Right cardiac atrium (tissue), 5 donors: Measurements from ENCODE around the gene TRABD2B. TPM values are rescaled to one million over a fixed set of nuclear protein-coding genes. Genes with fewer than 3 reads are reported as not detected.

Experiments used
- ATAC-seq, 2 donors: fragments of 200-7000 bp; cut with Tn5 transposase; one replicate each; pipeline versions ENCODE4 v1.8.0 to v1.9.1; 2020; ENCODE audit warnings: moderate library complexity in 2 of 2, mild to moderate bottlenecking in 1 of 2
- DNase-seq, 3 donors: peaks; one replicate each; pipeline ENCODE4 v3.0.0-alpha.2; 2020
- H3K27ac ChIP-seq: one replicate; pipeline ENCODE4 v1.5.1; 2013; ENCODE audit warnings: mild to moderate bottlenecking, low read length, control low read depth, moderate library complexity
- H3K27me3 ChIP-seq: one replicate; pipeline ENCODE4 v1.6.1; 2013; ENCODE audit not compliant: control insufficient read depth, insufficient read depth
- H3K4me1 ChIP-seq: one replicate; pipeline ENCODE4 v1.6.1; 2013; ENCODE audit warnings: low read length; ENCODE audit not compliant: control insufficient read depth, insufficient read depth
- H3K4me3 ChIP-seq: one replicate; pipeline ENCODE4 v1.5.1; 2013; ENCODE audit warnings: low read length, control low read depth
- H3K9me3 ChIP-seq: one replicate; pipeline ENCODE4 v1.6.1; 2013; ENCODE audit warnings: low read length; ENCODE audit not compliant: control insufficient read depth
- WGBS: extraction: QIAGEN DNeasy Blood & Tissue Kit; methylation state at CpG from one replicate; pipeline ENCODE4 v1.1.7; 2013; 5-methylcytosine and 5-hydroxymethylcytosine counted together
- intact Hi-C, 4 donors: fragments of 100-400 bp; cut with DNase I; formaldehyde crosslinking; loops; one replicate each; pipeline versions ENCODE4 v1.11.0 to v1.14.0; 2022 to 2023
- polyA plus RNA-seq: library from polyadenylated mRNA; stranded (reverse); fragments of 200-250 nt; gene quantifications from one replicate; pipeline ENCODE4 v1.2.3, GENCODE V29; 2013
- total RNA-seq, 4 donors: library from RNA; stranded (reverse); fragmentation: NEBNext Ultra II Directional; extraction: Animal tissue kit (Norgen Biotek cat#: 25700); gene quantifications; one replicate each; pipeline ENCODE4 v1.2.1, GENCODE V29; 2021
- donor health status: healthy with polysubstance abuse.
- donor health status: DM: no; HTN: yes; CAD: no.
- donor health status: DM: no; HTN: no; CAD: no.
- donor health status: DM: no; HTN: yes; CAD: no; lungs with severe emphysema.
- donor health status: DM: yes; HTN: yes; CAD: no.

Gene TRABD2B
- total and polyA plus RNA-seq, 5 donors, result 6.7 to 23.7 (median 17.8) TPM

GRCh38 chr1:47722909-47723580 is 274.1 kb downstream of the TRABD2B start:
- Histone ChIP-seq H3K27me3 (no peaks in the 10 kb centered on the region), H3K4me1 (peaks cover 3% of the 10 kb centered on the region), H3K4me3 (no peak overlapping the region), H3K9me3 (no peaks in the 10 kb centered on the region), H3K27ac (no peak overlapping the region)
- no peak for DNase-seq
- intact Hi-C loops, result no loop called here
- no peak for ATAC-seq
- WGBS, result 76% methylated on average over 11 of the region's 11 CpGs

GRCh38 chr1:47722101-47722500 is 275.1 kb downstream of the TRABD2B start:
- WGBS, result 96% methylated on average over 8 of the region's 8 CpGs
- H3K9me3 ChIP-seq, result no peaks in the 10 kb centered on the region
- intact Hi-C loops, result no loop called here
- H3K4me3 ChIP-seq, result no peak overlapping the region
- no peak for DNase-seq
- no peak for ATAC-seq
- no peak overlapping the region for H3K27ac ChIP-seq
- H3K27me3 ChIP-seq, result no peaks in the 10 kb centered on the region
- peaks cover 3% of the 10 kb centered on the region for H3K4me1 ChIP-seq

DNA sequence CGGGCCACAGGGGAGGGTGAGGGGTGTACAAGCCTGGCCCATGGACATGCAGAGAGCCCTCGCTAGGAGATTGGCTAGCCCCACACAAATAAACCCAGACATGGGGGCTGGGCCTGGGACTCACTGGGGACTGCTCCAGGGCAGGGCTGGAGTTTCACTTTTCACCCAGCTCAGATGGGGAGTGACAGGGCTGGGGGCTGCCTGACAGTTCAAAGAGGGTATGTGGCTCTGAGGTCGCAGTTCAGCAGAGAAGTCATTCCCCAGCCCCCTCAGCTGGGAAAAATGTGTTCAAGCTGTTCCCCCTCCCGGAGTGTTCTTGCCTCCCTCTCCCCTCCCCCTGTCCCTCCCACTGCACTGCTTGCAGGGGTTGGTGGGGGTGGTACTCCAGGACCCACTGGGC is 277.1 kb downstream of the TRABD2B start:
- no peak for ATAC-seq
- Histone ChIP-seq H3K9me3 (no peaks in the 10 kb centered on the region), H3K4me3 (no peak overlapping the region), H3K4me1 (no peaks in the 10 kb centered on the region), H3K27ac (no peak overlapping the region), H3K27me3 (no peaks in the 10 kb centered on the region)
- intact Hi-C loops, result no loop called here
- no peak for DNase-seq
- WGBS, result 55% methylated on average over 4 of the region's 4 CpGs

- H3K9me3 ChIP-seq, result no peaks in the 10 kb centered on the region
- no peaks in the 10 kb centered on the region for H3K27me3 ChIP-seq
- no peak for ATAC-seq
- no peak overlapping the region for H3K27ac ChIP-seq
- no peak for DNase-seq
- H3K4me1 ChIP-seq, result no peaks in the 10 kb centered on the region
- intact Hi-C loops, result loop anchor here in 2 of 4 donors (10.0 kb wide), 1 partner anchor 533 kb away; no protein-coding TSS in a partner anchor
- H3K4me3 ChIP-seq, result no peak overlapping the region
Observed at GRCh38 chr1:47717341-47717740, 279.8 kb downstream of the TRABD2B start.

DNA sequence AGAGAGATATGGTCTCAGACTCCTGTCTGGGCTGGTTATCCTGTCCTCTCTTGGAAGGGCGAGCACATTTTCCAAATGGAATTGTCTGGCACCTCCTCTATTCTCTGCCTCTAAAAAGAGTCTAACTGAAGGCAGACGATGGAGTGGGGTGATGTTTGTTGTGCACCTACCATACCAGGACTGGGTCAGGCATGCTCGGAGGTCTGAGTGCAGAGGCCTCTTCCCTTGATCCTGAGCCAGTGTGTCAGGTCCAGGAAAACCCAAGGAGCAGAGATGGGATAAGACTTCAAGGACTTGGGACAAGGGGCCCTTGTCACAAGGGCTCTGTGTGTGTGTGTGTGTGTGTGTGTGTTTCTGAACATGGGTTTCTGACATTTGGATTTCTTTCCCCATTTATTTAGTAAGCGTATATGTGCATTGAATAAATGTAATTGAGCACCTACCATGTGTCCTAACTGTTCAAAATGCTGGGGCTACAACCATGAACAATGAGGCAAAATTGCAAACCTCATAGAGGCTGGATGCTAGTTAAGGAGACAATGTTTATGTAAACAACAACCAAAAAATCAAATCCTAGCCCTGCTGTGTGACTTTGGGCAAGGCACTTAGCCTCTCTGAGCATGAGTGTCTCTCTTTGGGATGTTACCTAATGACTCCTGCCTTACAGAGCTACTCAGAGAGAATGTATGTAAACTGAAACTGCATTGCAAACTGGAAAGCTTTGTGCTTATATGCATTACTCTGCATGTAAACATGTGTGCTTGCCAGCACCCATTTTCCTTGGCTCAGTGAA is 283.0 kb downstream of the TRABD2B start:
- ATAC-seq (no peak), DNase-seq (no peak)
- intact Hi-C loops, result loop anchor here (5.0 to 10.0 kb wide), 5 partner anchors 277 to 537 kb away; partner anchors contain the start of gene FOXD2 (in 1 of the 4)
- H3K27me3 ChIP-seq, result no peaks in the 10 kb centered on the region
- no peak overlapping the region for H3K4me3 ChIP-seq
- no peaks in the 10 kb centered on the region for H3K9me3 ChIP-seq
- no peak overlapping the region for H3K27ac ChIP-seq
- peaks cover 2% of the 10 kb centered on the region for H3K4me1 ChIP-seq
- 84% methylated on average over 4 of the region's 4 CpGs for WGBS

GRCh38 chr1:47713333-47713953 is 283.7 kb downstream of the TRABD2B start:
- intact Hi-C loops, result loop anchor here (5.0 to 10.0 kb wide), 5 partner anchors 276 to 536 kb away; partner anchors contain the start of gene FOXD2 (in 1 of the 4)
- H3K4me1 ChIP-seq, result peaks cover 3% of the 10 kb centered on the region
- WGBS, result 70% methylated on average over 9 of the region's 9 CpGs
- DNase-seq, result no peak
- H3K27ac ChIP-seq, result no peak overlapping the region
- no peaks in the 10 kb centered on the region for H3K27me3 ChIP-seq
- H3K4me3 ChIP-seq, result no peak overlapping the region
- H3K9me3 ChIP-seq, result no peaks in the 10 kb centered on the region
- no peak for ATAC-seq

GRCh38 chr1:47712596-47713299 is 284.4 kb downstream of the TRABD2B start:
- DNase-seq (no peak), ATAC-seq (no peak)
- no peaks in the 10 kb centered on the region for H3K27me3 ChIP-seq
- no peak overlapping the region for H3K27ac ChIP-seq
- WGBS, result 72% methylated on average over 16 of the region's 16 CpGs
- no peak overlapping the region for H3K4me3 ChIP-seq
- intact Hi-C loops, result loop anchor here (5.0 to 10.0 kb wide), 5 partner anchors 275 to 535 kb away; partner anchors contain the start of gene FOXD2 (in 1 of the 4)
- no peaks in the 10 kb centered on the region for H3K9me3 ChIP-seq
- peaks cover 3% of the 10 kb centered on the region for H3K4me1 ChIP-seq

DNA sequence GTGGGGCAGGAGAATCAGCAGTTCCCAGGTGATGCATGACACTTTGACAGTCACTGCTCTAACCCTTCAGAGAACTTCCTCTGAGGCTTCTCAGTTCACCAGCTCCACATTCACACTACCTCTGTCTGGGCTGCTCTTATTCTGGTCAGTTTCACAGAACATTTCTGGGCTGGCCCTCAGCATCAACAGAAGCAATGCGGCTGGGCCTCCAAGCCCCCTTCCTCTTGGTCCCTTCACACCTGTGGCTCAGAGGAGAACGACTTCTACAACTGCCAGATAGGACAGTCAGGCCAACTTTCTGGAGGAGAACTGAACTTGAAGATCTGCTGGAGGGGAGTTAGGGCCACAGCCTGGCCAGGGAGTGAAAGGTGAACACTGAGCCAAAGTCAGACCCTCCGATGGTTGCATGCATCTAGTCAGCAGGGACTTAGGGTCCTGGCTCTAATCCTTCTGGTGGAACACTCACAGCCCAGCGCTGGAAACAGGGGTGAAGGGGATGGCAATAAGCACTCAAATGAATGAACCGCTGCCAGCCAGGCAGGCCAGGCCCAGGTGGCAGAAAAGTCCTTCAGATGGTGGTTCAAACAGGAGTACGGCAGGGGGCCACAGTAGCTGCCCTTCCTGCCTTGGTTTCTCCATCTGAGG is 285.2 kb downstream of the TRABD2B start:
- no peak overlapping the region for H3K4me3 ChIP-seq
- no peaks in the 10 kb centered on the region for H3K9me3 ChIP-seq
- peaks cover 3% of the 10 kb centered on the region for H3K4me1 ChIP-seq
- intact Hi-C loops, result loop anchor here (2.0 to 10.0 kb wide), 6 partner anchors 275 to 535 kb away; partner anchors contain the start of gene FOXD2 (in 1 of the 4)
- WGBS, result 67% methylated on average over 6 of the region's 6 CpGs
- H3K27ac ChIP-seq, result no peak overlapping the region
- ATAC-seq (no peak), DNase-seq (no peak)
- H3K27me3 ChIP-seq, result no peaks in the 10 kb centered on the region

- ATAC-seq, result no peak
- intact Hi-C loops, result loop anchor here (2.0 to 10.0 kb wide), 6 partner anchors 274 to 534 kb away; partner anchors contain the start of gene FOXD2 (in 1 of the 4)
- no peaks in the 10 kb centered on the region for H3K9me3 ChIP-seq
- H3K4me1 ChIP-seq, result peaks cover 3% of the 10 kb centered on the region
- no peak overlapping the region for H3K4me3 ChIP-seq
- H3K27me3 ChIP-seq, result no peaks in the 10 kb centered on the region
- 47% methylated on average over 15 of the region's 15 CpGs for WGBS
- H3K27ac ChIP-seq, result no peak overlapping the region
- DNase-seq, result no peak
Observed at GRCh38 chr1:47711184-47711847, 285.9 kb downstream of the TRABD2B start.
